DND-41 (cell line): ENCODE results near the gene CNOT2.

Experiments
- EZH2 ChIP-seq: IDR thresholded peaks from 3 replicates; pipeline ENCODE4 v1.6.1; 2012; ENCODE audit warnings: borderline replicate concordance, low read depth, mild to moderate bottlenecking, moderate library complexity, low read length, inconsistent platforms; ENCODE audit not compliant: severe bottlenecking
- TF ChIP-seq, protein P1 (sequence below): IDR thresholded peaks from 2 replicates; pipeline ENCODE4 v1.5.1; 2012; ENCODE audit warnings: borderline replicate concordance, low read length, moderate library complexity, mild to moderate bottlenecking; ENCODE audit not compliant: poor library complexity, severe bottlenecking; ENCODE audit errors: extremely low read depth

DNA sequence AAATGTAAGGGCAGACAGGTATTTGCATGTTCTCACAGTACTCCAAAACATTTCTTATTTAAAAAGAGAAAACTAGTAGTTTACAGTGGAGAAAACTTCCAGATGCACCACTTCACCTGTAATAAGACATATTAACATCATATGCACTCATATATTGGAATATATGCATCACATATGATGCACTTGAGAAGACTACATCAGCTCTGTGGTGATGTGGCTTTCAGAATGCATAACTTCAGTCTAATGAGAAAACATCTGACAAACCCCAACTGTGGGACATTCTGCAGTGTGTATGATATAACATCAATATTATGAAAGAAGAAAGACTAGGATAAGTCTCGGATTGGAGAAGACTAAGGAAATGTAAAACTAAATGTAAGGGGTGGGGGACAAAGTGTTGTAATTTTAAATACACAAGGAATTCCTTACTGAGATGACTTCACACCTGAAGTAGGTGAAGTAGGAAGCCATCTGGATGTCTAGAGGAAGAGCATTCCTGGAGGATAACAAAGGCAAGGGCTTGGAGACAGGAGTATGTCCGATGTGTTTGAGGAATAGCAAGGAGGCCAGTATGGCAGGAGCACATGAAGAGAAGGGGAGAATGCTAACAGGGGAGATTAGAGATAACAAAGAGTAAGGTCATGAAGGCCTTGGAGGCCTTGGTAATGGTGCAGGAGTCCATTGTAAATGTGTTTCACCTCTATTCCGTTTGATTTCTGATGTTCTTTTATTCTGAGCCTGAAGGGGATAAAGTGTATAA is 49.0 kb downstream of the CNOT2 start:
- TF ChIP-seq, protein P1, sequence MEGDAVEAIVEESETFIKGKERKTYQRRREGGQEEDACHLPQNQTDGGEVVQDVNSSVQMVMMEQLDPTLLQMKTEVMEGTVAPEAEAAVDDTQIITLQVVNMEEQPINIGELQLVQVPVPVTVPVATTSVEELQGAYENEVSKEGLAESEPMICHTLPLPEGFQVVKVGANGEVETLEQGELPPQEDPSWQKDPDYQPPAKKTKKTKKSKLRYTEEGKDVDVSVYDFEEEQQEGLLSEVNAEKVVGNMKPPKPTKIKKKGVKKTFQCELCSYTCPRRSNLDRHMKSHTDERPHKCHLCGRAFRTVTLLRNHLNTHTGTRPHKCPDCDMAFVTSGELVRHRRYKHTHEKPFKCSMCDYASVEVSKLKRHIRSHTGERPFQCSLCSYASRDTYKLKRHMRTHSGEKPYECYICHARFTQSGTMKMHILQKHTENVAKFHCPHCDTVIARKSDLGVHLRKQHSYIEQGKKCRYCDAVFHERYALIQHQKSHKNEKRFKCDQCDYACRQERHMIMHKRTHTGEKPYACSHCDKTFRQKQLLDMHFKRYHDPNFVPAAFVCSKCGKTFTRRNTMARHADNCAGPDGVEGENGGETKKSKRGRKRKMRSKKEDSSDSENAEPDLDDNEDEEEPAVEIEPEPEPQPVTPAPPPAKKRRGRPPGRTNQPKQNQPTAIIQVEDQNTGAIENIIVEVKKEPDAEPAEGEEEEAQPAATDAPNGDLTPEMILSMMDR: no peak
- no peak for TF ChIP-seq EZH2
